ENCODE data around the gene SLC33A1. TPM values are rescaled to one million over a fixed set of nuclear protein-coding genes. Genes with fewer than 3 reads are reported as not detected.

The SLC33A1 gene
- total RNA-seq, 1 experiment from 2014 or later, result 23.3 TPM

DNA sequence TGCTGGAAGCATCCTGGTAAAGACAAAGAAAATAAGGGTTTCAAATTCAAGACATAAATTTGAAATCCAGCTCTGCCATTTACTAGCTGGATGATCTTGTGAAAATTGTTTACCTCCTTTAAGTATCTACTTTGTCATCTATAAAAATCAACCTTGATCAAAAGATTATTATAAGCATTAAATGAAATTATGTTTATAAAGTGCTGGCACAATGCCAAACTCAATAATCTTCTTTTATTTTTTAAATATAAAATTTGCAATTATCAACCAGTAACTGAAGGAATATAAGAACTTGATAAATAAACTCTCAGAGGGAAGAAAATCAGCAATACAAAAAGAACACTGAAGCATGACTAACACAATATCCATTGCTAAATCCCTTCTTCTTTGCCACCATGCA lies 73.9 kb downstream of the SLC33A1 start:
- H3K36me3 ChIP-seq (ENCODE audit: control insufficient read depth in 1 of 2, insufficient read depth in 2 of 2, low read length in 2 of 2), result no peaks in the 10 kb centered on the region
- H3K4me2 ChIP-seq (ENCODE audit: low read length), result no peak overlapping the region
- no peak overlapping the region for H3K27ac ChIP-seq (ENCODE audit: low read depth, low read length)
- H3K4me1 ChIP-seq (ENCODE audit: control insufficient read depth in 1 of 2, insufficient read depth in 2 of 2, low read length in 2 of 2), result peaks cover 0 to 3% of the 10 kb centered on the region in 2 experiments; a peak in 1 of 4 replicates
- ChIA-PET CTCF (interaction anchor here (1.2 kb wide), 1 partner anchor 25 kb away, joined by 3 read pairs; the partner anchor contains the start of gene C3orf33), POLR2A (interaction anchor here (0.6 kb wide), 1 partner anchor 26 kb away, joined by 3 read pairs; the partner anchor contains the start of gene C3orf33), RAD21 (ENCODE audit: low non-redundant PET in 1 of 2, low total read pairs in 2 of 2, uncharacterized antibody in 2 of 2, unreplicated experiment in 2 of 2) (no interaction called here)
- no peaks in the 10 kb centered on the region for H3K9me2 ChIP-seq (ENCODE audit: insufficient read depth)
- ATAC-seq (no peak), DNase-seq (ENCODE audit: low read depth, low spot score) (no peak)
- H3K79me2 ChIP-seq (ENCODE audit: insufficient read depth, low read length), result peaks cover 4% of the 10 kb centered on the region; the same call in 1 of the 2 replicates
- TF ChIP-seq CEBPB (IDR thresholded peaks at IDR 0.05; ENCODE audit: low read depth) (no peak), JUND (IDR thresholded peaks at IDR 0.05) (no peak), POLR2AphosphoS5 (IDR thresholded peaks at IDR 0.05; ENCODE audit: low read depth, low read length) (no peak), SRF (IDR thresholded peaks at IDR 0.05; ENCODE audit: low read depth) (no peak), SIN3A (IDR thresholded peaks at IDR 0.05; ENCODE audit: low read depth) (no peak), SP1 (IDR thresholded peaks at IDR 0.05; ENCODE audit: low read depth) (no peak), ZNF274 (IDR thresholded peaks at IDR 0.05; ENCODE audit: low read depth, low read length) (no peak), POLR2A (IDR thresholded peaks at IDR 0.05; ENCODE audit: borderline replicate concordance, extremely low read depth, insufficient read depth, insufficient read length) (no peak), ELF1 (IDR thresholded peaks at IDR 0.05; ENCODE audit: borderline replicate concordance, low read depth) (no peak), FOSL1 (IDR thresholded peaks at IDR 0.05; ENCODE audit: low read depth) (no peak), EGR1 (IDR thresholded peaks at IDR 0.05; ENCODE audit: low read depth) (no peak), CBX3 (IDR thresholded peaks at IDR 0.05; ENCODE audit: low read depth) (no peak), ZFX (IDR thresholded peaks at IDR 0.05) (no peak)
- TF ChIP-seq, protein P1, sequence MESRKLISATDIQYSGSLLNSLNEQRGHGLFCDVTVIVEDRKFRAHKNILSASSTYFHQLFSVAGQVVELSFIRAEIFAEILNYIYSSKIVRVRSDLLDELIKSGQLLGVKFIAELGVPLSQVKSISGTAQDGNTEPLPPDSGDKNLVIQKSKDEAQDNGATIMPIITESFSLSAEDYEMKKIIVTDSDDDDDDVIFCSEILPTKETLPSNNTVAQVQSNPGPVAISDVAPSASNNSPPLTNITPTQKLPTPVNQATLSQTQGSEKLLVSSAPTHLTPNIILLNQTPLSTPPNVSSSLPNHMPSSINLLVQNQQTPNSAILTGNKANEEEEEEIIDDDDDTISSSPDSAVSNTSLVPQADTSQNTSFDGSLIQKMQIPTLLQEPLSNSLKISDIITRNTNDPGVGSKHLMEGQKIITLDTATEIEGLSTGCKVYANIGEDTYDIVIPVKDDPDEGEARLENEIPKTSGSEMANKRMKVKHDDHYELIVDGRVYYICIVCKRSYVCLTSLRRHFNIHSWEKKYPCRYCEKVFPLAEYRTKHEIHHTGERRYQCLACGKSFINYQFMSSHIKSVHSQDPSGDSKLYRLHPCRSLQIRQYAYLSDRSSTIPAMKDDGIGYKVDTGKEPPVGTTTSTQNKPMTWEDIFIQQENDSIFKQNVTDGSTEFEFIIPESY (IDR thresholded peaks at IDR 0.05; ENCODE audit: extremely low read depth, insufficient replicate concordance, low read length), result no peak
- TF ChIP-seq, protein P2, sequence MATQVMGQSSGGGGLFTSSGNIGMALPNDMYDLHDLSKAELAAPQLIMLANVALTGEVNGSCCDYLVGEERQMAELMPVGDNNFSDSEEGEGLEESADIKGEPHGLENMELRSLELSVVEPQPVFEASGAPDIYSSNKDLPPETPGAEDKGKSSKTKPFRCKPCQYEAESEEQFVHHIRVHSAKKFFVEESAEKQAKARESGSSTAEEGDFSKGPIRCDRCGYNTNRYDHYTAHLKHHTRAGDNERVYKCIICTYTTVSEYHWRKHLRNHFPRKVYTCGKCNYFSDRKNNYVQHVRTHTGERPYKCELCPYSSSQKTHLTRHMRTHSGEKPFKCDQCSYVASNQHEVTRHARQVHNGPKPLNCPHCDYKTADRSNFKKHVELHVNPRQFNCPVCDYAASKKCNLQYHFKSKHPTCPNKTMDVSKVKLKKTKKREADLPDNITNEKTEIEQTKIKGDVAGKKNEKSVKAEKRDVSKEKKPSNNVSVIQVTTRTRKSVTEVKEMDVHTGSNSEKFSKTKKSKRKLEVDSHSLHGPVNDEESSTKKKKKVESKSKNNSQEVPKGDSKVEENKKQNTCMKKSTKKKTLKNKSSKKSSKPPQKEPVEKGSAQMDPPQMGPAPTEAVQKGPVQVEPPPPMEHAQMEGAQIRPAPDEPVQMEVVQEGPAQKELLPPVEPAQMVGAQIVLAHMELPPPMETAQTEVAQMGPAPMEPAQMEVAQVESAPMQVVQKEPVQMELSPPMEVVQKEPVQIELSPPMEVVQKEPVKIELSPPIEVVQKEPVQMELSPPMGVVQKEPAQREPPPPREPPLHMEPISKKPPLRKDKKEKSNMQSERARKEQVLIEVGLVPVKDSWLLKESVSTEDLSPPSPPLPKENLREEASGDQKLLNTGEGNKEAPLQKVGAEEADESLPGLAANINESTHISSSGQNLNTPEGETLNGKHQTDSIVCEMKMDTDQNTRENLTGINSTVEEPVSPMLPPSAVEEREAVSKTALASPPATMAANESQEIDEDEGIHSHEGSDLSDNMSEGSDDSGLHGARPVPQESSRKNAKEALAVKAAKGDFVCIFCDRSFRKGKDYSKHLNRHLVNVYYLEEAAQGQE (IDR thresholded peaks at IDR 0.05; ENCODE audit: low read depth), result no peak
- TF ChIP-seq, protein P3, sequence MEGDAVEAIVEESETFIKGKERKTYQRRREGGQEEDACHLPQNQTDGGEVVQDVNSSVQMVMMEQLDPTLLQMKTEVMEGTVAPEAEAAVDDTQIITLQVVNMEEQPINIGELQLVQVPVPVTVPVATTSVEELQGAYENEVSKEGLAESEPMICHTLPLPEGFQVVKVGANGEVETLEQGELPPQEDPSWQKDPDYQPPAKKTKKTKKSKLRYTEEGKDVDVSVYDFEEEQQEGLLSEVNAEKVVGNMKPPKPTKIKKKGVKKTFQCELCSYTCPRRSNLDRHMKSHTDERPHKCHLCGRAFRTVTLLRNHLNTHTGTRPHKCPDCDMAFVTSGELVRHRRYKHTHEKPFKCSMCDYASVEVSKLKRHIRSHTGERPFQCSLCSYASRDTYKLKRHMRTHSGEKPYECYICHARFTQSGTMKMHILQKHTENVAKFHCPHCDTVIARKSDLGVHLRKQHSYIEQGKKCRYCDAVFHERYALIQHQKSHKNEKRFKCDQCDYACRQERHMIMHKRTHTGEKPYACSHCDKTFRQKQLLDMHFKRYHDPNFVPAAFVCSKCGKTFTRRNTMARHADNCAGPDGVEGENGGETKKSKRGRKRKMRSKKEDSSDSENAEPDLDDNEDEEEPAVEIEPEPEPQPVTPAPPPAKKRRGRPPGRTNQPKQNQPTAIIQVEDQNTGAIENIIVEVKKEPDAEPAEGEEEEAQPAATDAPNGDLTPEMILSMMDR (IDR thresholded peaks at IDR 0.05 in 2 of 3, conservative IDR thresholded peaks at IDR 0.05 in 1 of 3; ENCODE audit: borderline replicate concordance in 1 of 3, insufficient read depth in 1 of 3, low read depth in 2 of 3, low read length in 2 of 3), result no peak
- TF ChIP-seq, protein P4, sequence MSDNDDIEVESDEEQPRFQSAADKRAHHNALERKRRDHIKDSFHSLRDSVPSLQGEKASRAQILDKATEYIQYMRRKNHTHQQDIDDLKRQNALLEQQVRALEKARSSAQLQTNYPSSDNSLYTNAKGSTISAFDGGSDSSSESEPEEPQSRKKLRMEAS (IDR thresholded peaks at IDR 0.05), result no peak
- intact Hi-C loops (cut with micrococcal nuclease), result no loop called here
- no TSS peak for BruUV-seq (replicated peaks)
- H3K9me3 ChIP-seq (ENCODE audit: control insufficient read depth in 1 of 2, insufficient read depth in 1 of 2, low read depth in 1 of 2, low read length in 2 of 2), result no peaks in the 10 kb centered on the region
- H3K4me3 ChIP-seq (replicated peaks in 1 of 2; ENCODE audit: low read depth in 1 of 2, low read length in 2 of 2), result no peak overlapping the region
- no peaks in the 10 kb centered on the region for H3K27me3 ChIP-seq (ENCODE audit: insufficient read depth, low read length)
- H4K20me1 ChIP-seq (ENCODE audit: insufficient read depth), result no peaks in the 10 kb centered on the region
- no peak overlapping the region for H2AFZ ChIP-seq (ENCODE audit: low read depth, low read length, poor library complexity, severe bottlenecking)
- no peak overlapping the region for H3K9ac ChIP-seq (ENCODE audit: low read length)

All from HCT116 (cell line).